AG08396 (cell line): Measurements from ENCODE around the gene ABCC1.

Source experiments
- DNase-seq: peaks from one replicate; pipeline ENCODE4 v3.0.0; 2012; ENCODE audit warnings: low spot score, mixed read lengths

The ABCC1 gene

DNA sequence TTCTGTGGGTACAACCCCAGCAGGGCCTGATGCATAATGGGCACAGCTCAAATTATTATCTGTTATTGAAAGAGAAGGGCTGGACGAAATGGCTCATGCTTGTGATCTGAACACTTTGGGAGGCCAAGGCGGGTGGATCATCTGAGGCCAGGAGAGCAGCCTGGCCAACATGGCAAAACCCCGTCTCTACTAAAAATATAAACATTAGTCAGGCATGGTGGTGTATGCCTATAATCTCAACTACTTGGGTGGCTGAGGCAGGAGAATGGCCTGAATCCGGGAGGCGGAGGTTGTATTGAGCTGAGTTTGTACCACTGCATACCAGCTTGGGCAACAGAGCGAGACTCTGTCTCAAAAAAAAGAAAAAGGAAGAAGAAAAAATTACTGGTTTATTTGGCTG is 100.7 kb downstream of the ABCC1 start:
- DNase-seq: no peak

GRCh38 chr16:16051132-16051531 is 101.7 kb downstream of the ABCC1 start:
- DNase-seq: no peak

GRCh38 chr16:16052916-16053315 is 103.5 kb downstream of the ABCC1 start:
- peak; percentile 22 for DNase-seq

GRCh38 chr16:16057102-16057501 is 107.7 kb downstream of the ABCC1 start:
- DNase-seq: no peak

DNA sequence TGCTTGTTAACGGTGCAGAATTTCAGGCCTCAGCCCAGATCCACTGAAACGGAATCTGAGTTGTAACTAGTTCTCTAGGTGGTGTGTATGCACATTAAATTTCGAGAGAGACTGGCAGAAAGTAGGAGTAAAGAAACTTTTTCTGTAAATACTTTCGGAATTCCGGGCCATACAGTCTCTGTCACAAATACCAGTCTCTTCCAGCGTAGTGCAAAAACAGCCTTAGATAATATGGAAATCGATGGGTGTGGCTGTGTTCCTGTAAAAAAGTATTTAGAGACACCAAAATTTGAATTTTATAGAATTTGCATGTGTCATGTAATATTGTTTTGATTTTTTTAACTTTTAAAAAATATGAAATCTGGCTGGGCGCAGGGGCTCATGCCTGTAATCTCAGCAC is 109.7 kb downstream of the ABCC1 start:
- DNase-seq: no peak

DNA sequence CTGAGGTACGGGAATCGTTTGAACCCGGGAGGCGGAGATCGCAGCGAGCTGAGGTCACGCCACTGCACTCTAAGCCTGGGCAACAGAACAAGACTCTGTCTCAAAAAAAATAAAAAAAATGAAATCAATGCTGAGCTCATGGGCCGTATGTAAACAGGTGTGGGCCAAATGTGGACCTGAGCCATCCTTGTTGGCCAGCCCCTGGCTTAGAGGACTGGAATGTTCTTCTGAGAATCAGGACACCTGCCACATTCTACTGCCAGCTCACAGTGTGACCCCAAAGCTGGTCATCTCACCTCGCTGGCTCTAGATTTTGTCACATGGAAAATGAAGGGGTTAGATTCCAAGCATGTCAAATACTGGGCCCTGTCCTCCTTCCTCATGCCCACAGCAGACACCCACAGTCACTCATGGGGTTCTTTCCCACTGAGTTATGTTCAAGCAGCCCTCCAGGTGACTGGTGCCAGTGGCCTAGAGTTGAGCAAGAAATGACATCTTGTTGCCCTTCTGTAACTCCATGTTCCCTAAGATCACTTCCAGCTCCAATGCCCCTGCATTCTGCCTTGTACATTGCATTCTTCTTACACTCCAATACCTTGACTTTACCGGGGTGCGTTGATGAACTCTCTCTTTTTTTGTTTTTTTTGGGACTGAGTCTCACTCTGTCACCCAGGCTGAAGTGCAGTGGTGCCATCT is 110.6 kb downstream of the ABCC1 start:
- no peak for DNase-seq

- DNase-seq: peak; percentile 15
Observed at GRCh38 chr16:16062023-16062937, 112.9 kb downstream of the ABCC1 start.

DNA sequence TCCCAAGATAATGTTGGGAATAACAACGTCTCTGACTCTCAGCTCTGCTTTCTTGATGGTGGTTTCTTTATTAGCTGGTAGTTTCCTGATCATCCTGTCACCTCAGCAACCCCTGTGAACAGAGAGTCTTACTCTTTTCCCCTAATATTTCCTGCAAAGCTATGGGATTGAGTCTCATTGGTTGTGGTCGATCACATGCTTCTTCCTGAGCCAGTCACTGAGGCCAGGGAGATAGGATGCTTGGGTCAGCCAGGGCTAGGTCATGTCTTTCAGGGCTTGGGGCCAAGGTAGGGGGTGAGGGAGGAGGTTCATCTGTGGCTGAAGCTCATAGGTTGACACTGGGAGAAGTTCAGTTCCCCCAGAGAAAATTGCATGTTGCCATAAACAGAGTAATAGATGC is 114.3 kb downstream of the ABCC1 start:
- DNase-seq: no peak

DNA sequence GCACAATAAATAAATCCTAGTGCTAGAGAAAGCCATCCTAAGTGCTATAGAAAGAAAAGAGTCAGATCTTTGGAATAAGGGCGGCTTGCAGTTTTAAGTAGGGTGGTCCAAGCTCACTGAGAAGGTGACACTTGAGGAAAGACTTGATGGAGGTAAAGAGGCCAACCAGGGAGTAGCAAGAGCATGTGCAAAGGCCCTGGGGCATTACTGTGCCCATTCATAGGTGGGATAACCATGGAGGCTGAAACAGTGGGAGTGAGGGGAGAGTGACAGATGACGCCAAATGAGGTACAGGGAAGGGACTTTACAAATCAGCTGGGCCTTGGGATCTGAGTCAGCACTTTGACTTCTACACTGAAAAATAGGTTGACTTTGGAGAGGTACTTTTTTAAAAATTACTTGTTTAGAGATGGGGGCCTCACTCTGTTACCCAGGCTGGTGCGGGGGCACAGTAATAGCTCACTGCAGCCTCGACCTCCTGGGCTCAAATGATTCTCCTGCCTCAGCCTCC is 115.5 kb downstream of the ABCC1 start:
- DNase-seq: no peak

DNA sequence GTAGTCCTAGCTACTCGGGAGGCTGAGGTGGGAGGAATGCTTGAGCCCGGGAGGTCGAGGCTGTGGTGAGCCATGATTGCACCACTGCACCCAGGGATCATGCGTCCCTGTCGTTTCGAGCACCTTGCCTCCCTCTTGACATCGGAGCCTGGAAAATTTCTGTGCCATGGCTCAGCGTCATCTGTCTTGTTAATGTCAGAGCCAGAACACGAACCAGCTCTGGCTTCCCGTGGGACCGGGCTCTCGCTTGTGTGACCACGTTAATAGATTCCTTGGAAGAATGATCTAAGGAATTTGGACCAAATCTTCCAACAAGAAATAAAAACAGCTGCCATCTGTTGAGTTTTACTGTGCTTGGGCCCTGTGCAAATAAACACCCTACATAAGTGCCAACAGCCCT is 117.7 kb downstream of the ABCC1 start:
- no peak for DNase-seq

DNA sequence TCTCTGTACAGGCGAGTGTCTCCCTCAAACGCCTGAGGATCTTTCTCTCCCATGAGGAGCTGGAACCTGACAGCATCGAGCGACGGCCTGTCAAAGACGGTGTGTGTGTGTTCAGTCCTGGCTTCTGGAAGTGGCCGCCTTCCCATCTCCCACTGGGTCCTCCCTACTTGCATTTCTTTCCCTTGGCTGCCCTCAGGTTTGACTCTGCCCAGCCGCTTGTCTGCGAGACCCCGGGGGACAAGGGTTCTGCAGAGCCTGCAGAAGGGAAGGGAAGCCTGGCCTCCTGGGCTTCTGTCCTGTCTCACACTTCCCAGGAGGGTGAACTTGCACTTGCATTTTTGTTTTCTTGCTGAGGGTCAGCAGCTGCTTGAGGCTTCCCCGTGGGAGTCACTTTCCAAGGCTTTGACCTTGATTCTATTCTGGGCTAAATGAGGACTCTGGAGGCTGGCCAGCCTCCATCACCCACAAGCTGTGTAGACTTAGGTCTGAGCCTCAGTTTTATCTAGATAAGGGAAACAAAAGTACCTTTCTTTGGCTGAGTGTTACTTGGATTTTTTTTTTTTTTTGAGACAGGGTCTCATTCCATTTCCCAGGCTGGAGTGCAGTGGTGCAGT is 122.3 kb downstream of the ABCC1 start:
- DNase-seq: no peak

DNA sequence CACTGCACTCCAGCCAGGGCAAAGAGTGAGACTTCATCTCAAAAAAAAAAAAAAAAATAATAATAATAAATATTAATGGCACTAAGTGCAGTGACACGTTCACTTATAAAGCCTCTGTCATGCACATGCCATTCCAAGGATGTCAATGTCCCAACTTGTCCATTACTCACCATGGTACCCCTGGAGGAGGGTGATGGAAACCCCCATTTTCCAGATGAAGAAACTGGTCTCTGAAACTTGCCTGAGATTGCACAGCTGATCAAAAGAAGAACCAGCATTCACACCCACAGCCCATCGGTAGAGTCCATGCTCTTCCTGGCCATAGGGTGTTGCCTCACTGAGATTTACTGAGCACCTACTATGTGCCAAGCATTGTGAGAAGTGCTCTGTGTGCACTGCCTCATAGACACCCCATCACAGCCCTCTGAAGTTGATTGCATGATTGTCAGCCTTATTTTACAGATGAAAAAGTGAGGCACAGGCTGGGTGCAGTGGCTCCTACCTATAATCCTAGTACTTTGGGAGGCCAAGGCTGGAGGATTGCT is 123.7 kb downstream of the ABCC1 start:
- no peak for DNase-seq

DNA sequence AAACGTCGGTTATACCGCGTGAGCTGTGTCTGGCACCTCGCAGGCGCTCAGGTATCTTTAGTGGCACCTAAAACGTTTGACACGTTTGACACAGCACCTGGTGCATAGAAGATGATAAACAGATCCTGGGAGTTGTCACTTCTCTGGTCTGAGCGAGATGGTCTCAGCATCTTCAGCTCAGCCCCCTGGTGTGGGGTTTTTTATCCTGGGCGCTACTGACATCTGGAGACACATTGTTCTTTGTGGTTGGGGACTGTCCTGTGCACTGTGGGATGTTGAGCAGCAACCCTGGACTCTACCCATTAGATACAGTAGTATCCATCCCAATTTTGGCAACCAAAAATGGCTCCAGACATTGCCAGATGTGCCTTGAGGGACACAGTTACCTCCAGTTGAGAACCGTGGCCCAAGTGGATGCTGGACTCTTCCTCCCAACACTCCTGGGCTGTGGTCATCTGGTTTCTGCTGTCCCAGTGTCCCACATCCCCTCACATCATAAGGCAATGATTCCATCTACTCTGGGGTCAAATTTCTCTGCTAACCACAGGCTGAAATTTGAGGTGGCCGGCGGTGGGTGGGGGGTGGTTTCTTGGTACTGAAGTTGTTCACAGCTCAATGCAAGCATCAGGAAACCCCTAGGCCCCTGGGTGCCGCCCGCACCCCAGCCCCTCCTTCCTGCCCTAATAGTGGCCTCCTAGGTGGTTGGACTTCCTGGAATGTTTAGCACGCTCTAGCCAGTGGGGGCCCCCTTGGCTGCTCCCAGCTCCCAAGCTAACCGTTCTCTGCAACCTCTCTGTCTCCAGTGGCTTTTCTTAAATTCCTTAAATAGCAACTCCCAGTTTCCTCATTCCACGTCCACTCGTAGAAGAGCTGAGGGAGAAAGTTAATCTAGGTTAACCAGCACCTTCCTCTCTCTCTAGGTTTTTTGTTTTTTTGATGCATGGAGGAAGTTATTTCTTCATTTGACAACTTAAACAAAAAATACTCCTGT is 124.8 kb downstream of the ABCC1 start:
- DNase-seq: peak; percentile 81

GRCh38 chr16:16075488-16076422 is 126.3 kb downstream of the ABCC1 start:
- no peak for DNase-seq

GRCh38 chr16:16076423-16076813 is 127.0 kb downstream of the ABCC1 start:
- no peak for DNase-seq

- DNase-seq: no peak
Observed at GRCh38 chr16:16080465-16081065, 131.1 kb downstream of the ABCC1 start.

DNA sequence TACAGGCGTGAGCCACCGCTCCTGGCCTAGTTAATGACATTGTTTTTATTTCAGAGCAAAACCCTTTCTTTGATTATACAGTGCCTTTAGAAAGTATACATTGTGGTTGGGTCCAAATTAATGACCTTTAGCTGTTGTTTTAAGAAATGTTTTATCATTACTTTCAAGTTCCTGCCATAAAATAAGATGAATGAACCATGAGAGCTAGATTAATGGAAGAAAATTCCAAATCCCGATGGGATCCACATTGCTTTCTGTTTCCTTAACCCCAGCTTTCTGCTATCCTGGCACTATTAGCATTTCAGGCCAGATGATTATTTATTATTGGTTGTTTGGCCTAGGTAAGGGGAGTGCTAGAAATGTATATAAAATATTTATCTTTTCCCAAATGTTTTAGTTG is 131.7 kb downstream of the ABCC1 start:
- DNase-seq: no peak

- no peak for DNase-seq
Observed at GRCh38 chr16:16082255-16082654, 132.8 kb downstream of the ABCC1 start.

DNA sequence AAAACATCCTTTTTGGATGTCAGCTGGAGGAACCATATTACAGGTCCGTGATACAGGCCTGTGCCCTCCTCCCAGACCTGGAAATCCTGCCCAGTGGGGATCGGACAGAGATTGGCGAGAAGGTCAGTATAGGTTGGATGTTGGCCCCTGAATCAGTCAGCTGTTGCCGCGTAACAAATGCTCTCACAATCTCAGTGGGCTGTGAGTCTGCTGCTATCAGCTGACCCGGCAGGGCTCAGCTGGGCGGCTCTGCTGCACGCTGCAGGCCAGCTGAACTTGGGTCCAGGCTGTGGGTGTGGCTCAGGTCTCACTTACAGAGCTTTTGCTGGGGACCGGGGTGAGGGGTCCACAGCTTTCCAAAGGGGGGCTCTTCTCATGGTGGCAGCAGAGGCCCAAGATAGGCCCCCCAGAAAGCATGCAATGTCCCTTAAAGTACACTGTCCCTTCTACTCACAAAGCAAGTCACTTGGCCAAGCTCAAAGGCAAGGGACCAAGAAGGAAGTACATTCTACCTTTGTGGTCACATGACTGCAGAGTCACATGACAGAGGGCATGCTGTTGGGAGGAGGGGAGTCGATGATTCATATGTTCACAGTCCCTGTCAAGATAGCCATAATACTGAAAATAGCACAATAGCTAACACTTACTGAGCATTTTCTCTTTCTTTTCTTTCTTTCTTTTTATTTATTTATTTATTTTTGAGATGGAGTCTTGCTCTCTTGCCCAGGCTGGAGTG is 134.2 kb downstream of the ABCC1 start:
- DNase-seq: no peak
